B cell (primary cell): ENCODE measurements around the gene SLC7A9. TPM values are rescaled to one million over a fixed set of nuclear protein-coding genes. Genes with fewer than 3 reads are reported as not detected.

Experiments used
- ATAC-seq: fragments of 200-7000 bp; cut with Tn5 transposase; one replicate; pipeline ENCODE4 v1.10.0; 2021; ENCODE audit warnings: low read depth, mild to moderate bottlenecking, moderate number of reproducible peaks, moderate library complexity
- CTCF ChIA-PET: fragments of 350-600 bp; sonication (Branson Sonifier 250); formaldehyde crosslinking; loops from one replicate; lab custom pipeline; 2021; ENCODE audit warnings: antibody characterized with exemption, inconsistent platforms; lab: Charles Lee
- POLR2A ChIA-PET: fragments of 350-600 bp; sonication (Branson Sonifier 250); formaldehyde crosslinking; loops from one replicate; lab custom pipeline; 2021; ENCODE audit warnings: antibody characterized with exemption; lab: Charles Lee
- DNase-seq: peaks from one replicate; pipeline ENCODE4 v3.0.0; 2013
- H2AFZ ChIP-seq: 2 replicates; pipeline ENCODE4 v1.6.1; 2012; ENCODE audit warnings: mild to moderate bottlenecking, low read depth, low read length; ENCODE audit not compliant: insufficient read depth, poor library complexity, severe bottlenecking
- H3K27ac ChIP-seq, 2 donors: 1 replicate in 1 of 2; 2 replicates in 1 of 2; pipeline ENCODE4 v1.5.1; 2012 to 2013; ENCODE audit warnings: low read length in 2 of 2, mild to moderate bottlenecking in 2 of 2, moderate library complexity in 1 of 2
- H3K27me3 ChIP-seq, 4 experiments: fragments of 200-600 bp in 1 of 4; sonication (generic) in 1 of 4; replicated peaks in 1 of 4; 1 replicate in 2 of 4; 2 replicates in 2 of 4; pipeline versions ENCODE4 v1.6.1 to v1.7.0; 2013 to 2016; ENCODE audit warnings: low read length in 3 of 4, mild to moderate bottlenecking in 2 of 4, mixed read lengths in 1 of 4, moderate library complexity in 1 of 4; ENCODE audit not compliant: insufficient read depth in 4 of 4, control insufficient read depth in 3 of 4; ENCODE audit errors: control extremely low read depth in 1 of 4
- H3K36me3 ChIP-seq, 2 experiments: replicated peaks in 1 of 2; 1 replicate in 1 of 2; 2 replicates in 1 of 2; pipeline versions ENCODE4 v1.6.1 to v1.7.1; 2013; ENCODE audit warnings: low read length in 1 of 2; ENCODE audit not compliant: insufficient read depth in 2 of 2, control insufficient read depth in 1 of 2; ENCODE audit errors: control extremely low read depth in 1 of 2, extremely low read depth in 1 of 2
- H3K4me1 ChIP-seq, 2 donors: fragments of 200-600 bp in 1 of 2; sonication (generic) in 1 of 2; 1 replicate in 1 of 2; 2 replicates in 1 of 2; pipeline versions ENCODE4 v1.5.1 to v1.6.1; 2013 to 2017; ENCODE audit warnings: low read length in 2 of 2; ENCODE audit not compliant: control insufficient read depth in 2 of 2, insufficient read depth in 2 of 2
- H3K4me2 ChIP-seq: replicated peaks from 2 replicates; pipeline ENCODE3; 2012; ENCODE audit warnings: mild to moderate bottlenecking, low read depth, low read length; ENCODE audit not compliant: poor library complexity, severe bottlenecking
- H3K4me3 ChIP-seq, 5 experiments: fragments of 200-600 bp in 1 of 5; sonication (generic) in 1 of 5; 1 replicate in 3 of 5; 2 replicates in 2 of 5; pipeline versions ENCODE4 v1.5.1 to v1.7.0; 2011 to 2016; ENCODE audit warnings: low read length in 4 of 5, mild to moderate bottlenecking in 4 of 5, low read depth in 2 of 5, control low read depth in 1 of 5, moderate library complexity in 1 of 5; ENCODE audit not compliant: insufficient read depth in 1 of 5; ENCODE audit errors: control extremely low read depth in 1 of 5, extremely low read depth in 1 of 5
- H3K79me2 ChIP-seq: fragments of 200-600 bp; sonication (generic); one replicate; pipeline ENCODE4 v1.6.0; 2016; ENCODE audit warnings: low read length; ENCODE audit not compliant: control insufficient read depth, insufficient read depth
- H3K9ac ChIP-seq: fragments of 200-600 bp; sonication (generic); 2 replicates; pipeline ENCODE4 v1.6.1; 2017; ENCODE audit warnings: mild to moderate bottlenecking, low read length, moderate library complexity
- H3K9me3 ChIP-seq, 3 donors: one replicate each; pipeline versions ENCODE4 v1.6.1 to v1.7.1; 2013; ENCODE audit warnings: low read length in 2 of 3; ENCODE audit not compliant: control insufficient read depth in 2 of 3, insufficient read depth in 1 of 3; ENCODE audit errors: control extremely low read depth in 1 of 3
- H4K20me1 ChIP-seq: 2 replicates; pipeline ENCODE4 v1.6.0; 2012; ENCODE audit warnings: mild to moderate bottlenecking, low read length; ENCODE audit not compliant: insufficient read depth, control insufficient read depth, poor library complexity, severe bottlenecking
- H3K27ac Mint-ChIP-seq: one replicate; pipeline ENCODE4 v1.8.0; 2021; ENCODE audit warnings: mixed read lengths
- H3K27me3 Mint-ChIP-seq: one replicate; pipeline ENCODE4 v1.8.0; 2021; ENCODE audit warnings: mixed read lengths
- H3K4me1 Mint-ChIP-seq: one replicate; pipeline ENCODE4 v1.8.0; 2021; ENCODE audit warnings: mixed read lengths
- H3K4me3 Mint-ChIP-seq: one replicate; pipeline ENCODE4 v1.8.0; 2021; ENCODE audit warnings: mixed read lengths
- H3K9me3 Mint-ChIP-seq: one replicate; pipeline ENCODE4 v1.8.0; 2022; ENCODE audit warnings: mixed read lengths; ENCODE audit not compliant: insufficient read depth
- EZH2 ChIP-seq: IDR thresholded peaks from 2 replicates; pipeline ENCODE4 v1.6.1; 2012; ENCODE audit warnings: borderline replicate concordance, low read depth, mild to moderate bottlenecking, moderate library complexity, low read length; ENCODE audit not compliant: insufficient read depth, poor library complexity, severe bottlenecking
- WGBS: methylation state at CpG from one replicate; pipeline ENCODE4 v1.1.5; 2013; ENCODE audit warnings: missing lambda C conversion rate; ENCODE audit not compliant: insufficient coverage; 5-methylcytosine and 5-hydroxymethylcytosine counted together
- intact Hi-C: fragments of 100-400 bp; cut with micrococcal nuclease; formaldehyde crosslinking; loops from one replicate; pipeline ENCODE4 v1.10.0; 2022
- polyA plus RNA-seq: library from polyadenylated mRNA; depleted of rRNA; stranded (reverse); fragments of >200 nt; gene quantifications from 2 replicates; pipeline ENCODE4 v1.2.3, GENCODE V29; 2012
- total RNA-seq, 2 donors: library from RNA; stranded (reverse); fragments of 120-200 nt in 1 of 2; gene quantifications; 1 replicate in 1 of 2; 2 replicates in 1 of 2; pipeline versions ENCODE4 v1.2.3 to v1.2.4, GENCODE V29; 2013 to 2022
- TF ChIP-seq, protein P1 (sequence below): fragments of 200-600 bp; IDR thresholded peaks from one replicate; pipeline ENCODE4 v1.8.0; 2022; ENCODE audit warnings: antibody characterized with exemption, mild to moderate bottlenecking

SLC7A9 gene
- total and polyA plus RNA-seq, 2 donors (not counting 1 experiment from before 2014, with no cell fraction given): 0.19 to 0.62 TPM

DNA sequence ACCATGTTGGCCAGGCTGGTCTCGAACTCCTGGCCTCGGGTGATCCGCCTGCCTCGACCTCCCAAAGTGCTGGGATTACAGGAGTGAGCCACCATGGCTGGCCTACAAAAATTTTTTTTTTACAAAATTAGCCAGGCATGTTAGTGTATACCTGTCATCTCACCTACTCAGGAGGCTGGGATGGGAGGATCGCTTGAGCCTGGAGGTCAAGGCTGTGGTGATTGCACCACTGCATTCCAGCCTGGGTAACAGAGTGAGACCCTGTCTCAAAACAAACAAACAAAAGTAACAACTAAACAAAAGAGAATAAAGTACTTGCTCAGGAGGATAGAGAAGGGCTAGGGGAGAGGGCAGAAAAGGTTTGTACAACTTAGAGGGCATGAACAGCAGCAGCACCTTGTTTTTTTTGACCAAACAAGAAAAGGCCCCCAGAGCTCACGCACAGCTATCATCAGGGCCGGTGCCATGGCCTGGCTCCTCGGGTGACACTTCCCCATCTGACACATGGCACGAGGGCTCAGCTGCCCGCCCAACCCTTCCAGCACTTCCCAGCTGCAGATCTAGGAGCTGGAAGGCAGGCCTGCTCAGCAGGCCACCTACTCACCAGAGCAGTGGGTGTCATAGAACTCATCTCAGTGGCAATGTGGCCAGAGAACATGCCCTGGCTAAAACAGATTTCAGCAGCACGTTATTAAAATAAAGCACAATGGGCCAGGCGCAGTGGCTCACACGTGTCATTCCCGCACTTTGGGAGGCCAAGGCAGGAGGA, 8.6 kb upstream of the SLC7A9 start:
- H3K27ac Mint-ChIP-seq: no peak overlapping the region
- CTCF ChIA-PET: no interaction called here
- no peak for ATAC-seq

DNA sequence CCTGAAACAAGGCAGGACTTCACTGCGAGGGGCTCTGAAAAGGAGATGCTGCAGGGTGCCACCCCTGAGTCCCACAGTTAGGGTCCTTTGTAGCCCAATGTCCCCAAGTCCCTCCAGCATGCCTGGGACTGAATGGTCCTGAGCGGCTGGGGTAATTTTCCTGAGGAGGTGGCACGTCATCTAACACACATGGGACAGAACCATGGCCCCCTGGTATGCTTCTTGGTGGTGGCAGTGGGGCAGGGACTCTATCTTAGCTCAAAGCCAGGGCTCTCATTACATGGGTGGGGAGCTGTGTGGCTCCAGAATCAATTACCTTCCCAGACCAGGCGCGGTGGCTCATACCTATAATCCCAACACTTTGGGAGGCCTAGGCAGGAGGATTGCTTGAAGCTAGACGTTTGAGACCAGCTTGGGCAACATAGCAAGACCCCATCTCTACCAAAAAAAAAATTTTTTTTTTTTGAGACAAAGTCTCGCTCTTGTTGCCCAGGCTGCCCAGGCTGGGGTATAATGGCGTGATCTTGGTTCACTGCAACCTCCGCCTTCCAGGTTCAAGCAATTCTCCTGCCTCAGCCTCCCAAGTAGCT, 7.9 kb upstream of the SLC7A9 start:
- no peak overlapping the region for H3K9ac ChIP-seq
- H3K27ac Mint-ChIP-seq: no peak overlapping the region
- no peak overlapping the region for H3K4me2 ChIP-seq
- CTCF ChIA-PET: no interaction called here
- H4K20me1 ChIP-seq: no peaks in the 10 kb centered on the region
- H3K27ac ChIP-seq: no peak overlapping the region
- ATAC-seq (no peak), DNase-seq (no peak)
- intact Hi-C loops: no loop called here
- H3K27me3 Mint-ChIP-seq: no peaks in the 10 kb centered on the region
- H3K4me3 ChIP-seq: no peak overlapping the region
- TF ChIP-seq EZH2: no peak
- TF ChIP-seq, protein P1, sequence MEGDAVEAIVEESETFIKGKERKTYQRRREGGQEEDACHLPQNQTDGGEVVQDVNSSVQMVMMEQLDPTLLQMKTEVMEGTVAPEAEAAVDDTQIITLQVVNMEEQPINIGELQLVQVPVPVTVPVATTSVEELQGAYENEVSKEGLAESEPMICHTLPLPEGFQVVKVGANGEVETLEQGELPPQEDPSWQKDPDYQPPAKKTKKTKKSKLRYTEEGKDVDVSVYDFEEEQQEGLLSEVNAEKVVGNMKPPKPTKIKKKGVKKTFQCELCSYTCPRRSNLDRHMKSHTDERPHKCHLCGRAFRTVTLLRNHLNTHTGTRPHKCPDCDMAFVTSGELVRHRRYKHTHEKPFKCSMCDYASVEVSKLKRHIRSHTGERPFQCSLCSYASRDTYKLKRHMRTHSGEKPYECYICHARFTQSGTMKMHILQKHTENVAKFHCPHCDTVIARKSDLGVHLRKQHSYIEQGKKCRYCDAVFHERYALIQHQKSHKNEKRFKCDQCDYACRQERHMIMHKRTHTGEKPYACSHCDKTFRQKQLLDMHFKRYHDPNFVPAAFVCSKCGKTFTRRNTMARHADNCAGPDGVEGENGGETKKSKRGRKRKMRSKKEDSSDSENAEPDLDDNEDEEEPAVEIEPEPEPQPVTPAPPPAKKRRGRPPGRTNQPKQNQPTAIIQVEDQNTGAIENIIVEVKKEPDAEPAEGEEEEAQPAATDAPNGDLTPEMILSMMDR: no peak
- no peaks in the 10 kb centered on the region for H3K27me3 ChIP-seq
- H3K4me3 Mint-ChIP-seq: no peak overlapping the region
- WGBS: 100% methylated on average over 4 of the region's 9 CpGs
- H3K4me1 ChIP-seq: no peaks in the 10 kb centered on the region
- no peaks in the 10 kb centered on the region for H3K9me3 Mint-ChIP-seq
- no peak overlapping the region for H2AFZ ChIP-seq
- no peaks in the 10 kb centered on the region for H3K79me2 ChIP-seq
- POLR2A ChIA-PET: no interaction called here
- no peaks in the 10 kb centered on the region for H3K36me3 ChIP-seq
- peaks cover 0 to 2% (median 0%) of the 10 kb centered on the region in 3 donors for H3K9me3 ChIP-seq
- no peaks in the 10 kb centered on the region for H3K4me1 Mint-ChIP-seq

More for the DNA sequence above, 8.6 kb upstream of the SLC7A9 start:
- Histone ChIP-seq H3K4me3 (no peak overlapping the region), H2AFZ (no peak overlapping the region), H4K20me1 (no peaks in the 10 kb centered on the region), H3K27ac (no peak overlapping the region), H3K36me3 (no peaks in the 10 kb centered on the region), H3K4me2 (no peak overlapping the region), H3K9ac (no peak overlapping the region), H3K79me2 (no peaks in the 10 kb centered on the region), H3K9me3 (peaks cover 0 to 2% (median 0%) of the 10 kb centered on the region in 3 donors), H3K27me3 (no peaks in the 10 kb centered on the region), H3K4me1 (no peaks in the 10 kb centered on the region)
- POLR2A ChIA-PET: no interaction called here
- DNase-seq: no peak
- no peak overlapping the region for H3K4me3 Mint-ChIP-seq
- WGBS: 97% methylated on average over 9 of the region's 14 CpGs
- TF ChIP-seq EZH2: no peak
- TF ChIP-seq, protein P1: no peak
- intact Hi-C loops: no loop called here
- H3K9me3 Mint-ChIP-seq: no peaks in the 10 kb centered on the region
- H3K4me1 Mint-ChIP-seq: no peaks in the 10 kb centered on the region
- no peaks in the 10 kb centered on the region for H3K27me3 Mint-ChIP-seq
